ENCODE data around the gene HTT.

GRCh38 chr4:3134201-3134600, 59.7 kb downstream of the HTT start:
- TF ChIP-seq MAX (IDR thresholded peaks at IDR 0.05) = no peak
- no peak for TF ChIP-seq HOXB13 (CRISPR knock-in tag; IDR thresholded peaks at IDR 0.05; ENCODE audit: low read depth)
- TF ChIP-seq POLR2A (IDR thresholded peaks at IDR 0.05; ENCODE audit: low read length) = no peak
- TF ChIP-seq BHLHE40 (IDR thresholded peaks at IDR 0.05; ENCODE audit: low read depth, low read length) = no peak
- no peak for TF ChIP-seq CTCF (IDR thresholded peaks at IDR 0.05)
- no peak for TF ChIP-seq E2F6 (IDR thresholded peaks at IDR 0.05; ENCODE audit: borderline replicate concordance, low read depth)
- TF ChIP-seq EHMT2 (IDR thresholded peaks at IDR 0.05; ENCODE audit: low read depth) = no peak
- no peak for TF ChIP-seq ESRRA (IDR thresholded peaks at IDR 0.05; ENCODE audit: borderline replicate concordance, low read length)
- TF ChIP-seq EP300 (IDR thresholded peaks at IDR 0.05) = no peak
- no peak for TF ChIP-seq ELK1 (IDR thresholded peaks at IDR 0.05; ENCODE audit: low read depth, low read length)
- TF ChIP-seq ZSCAN20 (CRISPR knock-in tag; IDR thresholded peaks at IDR 0.05) = no peak
